ENCODE measurements around the gene VASN. TPM values are rescaled to one million over a fixed set of nuclear protein-coding genes. Genes with fewer than 3 reads are reported as not detected.

Gene VASN
- total RNA-seq, 4 donors from 2014 or later: 10.8 to 40.0 (median 25.8) TPM

DNA sequence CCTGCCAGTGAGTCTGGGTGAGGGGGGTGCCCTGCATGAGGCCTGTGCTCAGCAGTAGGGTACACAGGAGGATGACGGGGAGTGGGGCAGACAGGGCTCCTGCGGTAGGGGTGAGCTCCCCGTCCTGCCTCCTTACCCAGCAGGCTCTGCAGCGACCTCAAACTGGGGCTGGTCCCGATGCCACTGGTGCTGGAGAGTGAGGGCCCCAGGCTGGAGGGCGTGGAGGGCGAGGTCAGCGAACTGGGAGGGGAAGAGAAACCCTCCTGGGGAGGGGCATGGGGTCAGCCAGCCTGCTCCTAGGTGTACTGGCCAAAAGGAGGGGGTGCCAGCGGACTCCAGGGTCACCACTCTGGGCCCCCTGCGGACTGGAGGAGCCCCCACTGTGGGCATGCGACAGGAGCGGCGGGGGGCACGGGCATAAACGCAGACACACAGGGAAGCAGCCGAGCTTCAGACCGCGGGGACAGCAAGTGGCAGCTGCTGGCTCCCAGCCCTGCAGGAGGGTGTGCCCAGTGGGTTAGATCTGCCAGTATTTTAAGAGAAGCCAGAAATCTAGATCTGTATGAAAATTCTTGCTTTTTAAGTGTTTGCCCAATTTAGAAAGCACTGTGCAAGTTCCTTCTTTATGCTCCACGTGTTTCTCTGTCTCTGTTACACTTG, 9.0 kb upstream of the VASN start:
- TF ChIP-seq, protein P1, sequence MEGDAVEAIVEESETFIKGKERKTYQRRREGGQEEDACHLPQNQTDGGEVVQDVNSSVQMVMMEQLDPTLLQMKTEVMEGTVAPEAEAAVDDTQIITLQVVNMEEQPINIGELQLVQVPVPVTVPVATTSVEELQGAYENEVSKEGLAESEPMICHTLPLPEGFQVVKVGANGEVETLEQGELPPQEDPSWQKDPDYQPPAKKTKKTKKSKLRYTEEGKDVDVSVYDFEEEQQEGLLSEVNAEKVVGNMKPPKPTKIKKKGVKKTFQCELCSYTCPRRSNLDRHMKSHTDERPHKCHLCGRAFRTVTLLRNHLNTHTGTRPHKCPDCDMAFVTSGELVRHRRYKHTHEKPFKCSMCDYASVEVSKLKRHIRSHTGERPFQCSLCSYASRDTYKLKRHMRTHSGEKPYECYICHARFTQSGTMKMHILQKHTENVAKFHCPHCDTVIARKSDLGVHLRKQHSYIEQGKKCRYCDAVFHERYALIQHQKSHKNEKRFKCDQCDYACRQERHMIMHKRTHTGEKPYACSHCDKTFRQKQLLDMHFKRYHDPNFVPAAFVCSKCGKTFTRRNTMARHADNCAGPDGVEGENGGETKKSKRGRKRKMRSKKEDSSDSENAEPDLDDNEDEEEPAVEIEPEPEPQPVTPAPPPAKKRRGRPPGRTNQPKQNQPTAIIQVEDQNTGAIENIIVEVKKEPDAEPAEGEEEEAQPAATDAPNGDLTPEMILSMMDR (IDR thresholded peaks at IDR 0.05): no peak
- DNase-seq (ENCODE audit: low spot score) (no peak), ATAC-seq (ENCODE audit: low FRiP score) (no peak)

DNA sequence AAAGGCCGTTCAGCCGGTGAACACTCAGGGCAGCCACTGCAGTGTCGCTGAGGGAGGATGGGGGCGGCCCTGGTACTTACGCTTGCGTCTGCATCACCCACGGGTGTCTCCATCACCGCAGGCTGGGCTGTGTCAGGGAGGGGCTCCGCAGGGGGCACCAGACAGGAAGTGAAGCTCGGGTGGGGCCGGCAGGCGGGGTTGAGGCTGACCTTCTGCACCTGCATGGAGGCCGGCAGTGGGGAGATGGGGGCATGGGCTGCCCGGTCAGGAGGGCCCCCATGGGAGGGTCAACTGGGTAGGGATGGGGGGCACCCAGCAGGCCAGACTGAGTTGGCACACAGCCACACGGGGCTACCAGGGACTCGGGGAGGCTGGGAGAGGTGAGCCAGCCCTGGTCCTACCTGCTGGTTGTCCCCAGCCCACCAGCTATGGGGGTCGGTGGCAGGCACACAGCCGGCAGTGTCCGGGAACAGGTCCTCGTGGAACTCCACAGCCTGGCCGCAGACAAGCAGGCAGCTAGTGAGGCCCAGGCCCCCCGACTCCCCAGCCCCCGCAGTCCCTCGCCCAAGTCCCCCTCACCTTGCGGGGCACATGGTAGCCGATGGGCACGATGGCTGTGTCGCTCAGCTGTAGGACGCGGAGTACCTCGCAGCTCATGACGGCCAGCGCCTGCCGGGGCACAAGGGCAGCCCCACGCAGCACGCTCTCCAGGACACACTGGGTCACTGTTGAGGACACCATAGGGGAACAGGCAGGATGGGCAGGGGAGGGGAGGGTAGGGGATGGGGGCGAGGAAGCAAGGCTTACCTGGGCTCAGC, 7.2 kb upstream of the VASN start:
- ATAC-seq (ENCODE audit: low FRiP score): no peak
- TF ChIP-seq, protein P1 (IDR thresholded peaks at IDR 0.05): no peak
- no peak for DNase-seq (ENCODE audit: low spot score)

DNA sequence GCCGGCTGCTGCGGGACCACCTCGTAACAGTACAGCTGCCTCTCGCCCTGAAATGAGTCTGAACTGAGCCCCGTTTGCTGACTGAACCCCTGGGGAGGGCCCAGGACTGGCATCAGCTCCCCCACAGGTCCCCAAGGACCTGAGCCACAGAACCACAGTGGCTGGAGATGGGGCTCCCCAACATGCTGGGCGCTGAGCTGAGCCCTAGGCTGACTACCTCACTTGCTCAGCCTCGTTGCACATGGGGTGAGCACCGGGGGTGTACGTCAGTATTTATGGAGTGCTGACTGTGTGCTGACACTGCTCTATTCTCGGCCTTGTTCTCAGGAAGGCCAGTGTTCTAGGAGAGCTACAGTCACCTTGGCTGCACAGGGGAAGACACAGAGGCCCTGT, 6.6 kb upstream of the VASN start:
- ATAC-seq (ENCODE audit: low FRiP score): no peak
- TF ChIP-seq, protein P1 (IDR thresholded peaks at IDR 0.05): no peak
- DNase-seq (ENCODE audit: low spot score): no peak

DNA sequence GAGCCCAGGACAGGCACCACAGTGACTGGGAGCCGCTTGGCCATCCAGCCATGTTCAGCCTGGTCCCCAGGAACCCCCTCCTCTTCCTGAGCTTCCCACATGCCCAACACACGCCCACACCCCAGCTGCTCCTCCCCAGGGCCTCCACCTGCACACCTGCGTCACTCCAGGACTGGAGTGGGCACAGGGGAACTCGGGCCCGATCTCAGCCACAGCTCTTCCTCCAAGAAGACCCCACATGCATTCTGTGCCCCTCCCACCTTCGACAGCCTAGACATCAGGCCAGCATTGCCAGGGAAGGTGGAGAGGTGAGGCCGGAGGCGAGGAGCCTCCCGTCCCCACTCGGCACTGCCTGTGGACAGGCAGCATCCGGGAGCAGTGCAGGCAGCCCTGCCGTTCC, 6.0 kb upstream of the VASN start:
- TF ChIP-seq, protein P1 (IDR thresholded peaks at IDR 0.05): no peak
- no peak for DNase-seq (ENCODE audit: low spot score)
- no peak for ATAC-seq (ENCODE audit: low FRiP score)

DNA sequence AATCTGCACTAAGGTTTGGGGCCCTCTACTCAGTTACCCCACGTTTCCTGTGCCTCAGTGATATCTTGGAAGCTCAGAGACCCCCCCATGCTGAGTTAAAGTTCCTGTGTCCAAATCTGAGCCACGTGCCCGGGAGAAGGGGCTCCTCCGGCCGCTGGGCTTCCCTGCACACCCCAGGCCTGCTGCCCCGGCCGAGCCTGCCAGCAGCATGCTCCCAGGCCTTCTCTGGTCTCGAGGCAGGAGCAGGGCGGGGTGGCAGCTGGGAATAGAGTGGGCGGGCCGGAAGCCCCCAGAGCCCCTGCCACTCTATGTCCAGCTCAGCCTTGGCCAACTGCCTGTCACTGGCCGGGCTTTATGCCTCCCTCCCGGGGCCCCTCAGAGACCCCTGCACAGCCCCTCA, 5.6 kb upstream of the VASN start:
- TF ChIP-seq, protein P1 (IDR thresholded peaks at IDR 0.05): no peak
- ATAC-seq (ENCODE audit: low FRiP score) (no peak), DNase-seq (ENCODE audit: low spot score) (no peak)

DNA sequence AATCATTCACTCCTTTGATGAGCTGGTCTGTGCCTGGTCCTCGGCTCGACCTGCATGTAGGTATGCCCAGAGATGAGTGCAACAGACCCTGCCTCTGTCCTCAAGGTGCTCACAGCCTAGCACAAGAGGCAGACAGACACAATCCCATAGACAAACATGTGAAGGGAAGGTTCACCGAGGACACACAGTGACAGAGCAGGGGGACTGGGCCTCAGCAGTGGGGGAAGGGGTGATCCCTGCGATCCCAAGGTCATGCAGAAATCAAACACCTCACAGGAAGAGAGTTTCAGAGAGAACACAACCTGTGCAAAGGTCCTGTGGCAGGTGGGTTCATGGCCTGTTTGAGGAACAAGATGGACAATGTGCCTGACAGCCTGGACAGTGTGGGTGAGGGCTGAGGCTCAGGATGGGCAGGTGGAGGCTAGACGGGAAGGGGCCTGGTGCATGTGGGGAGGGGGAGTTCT, 4.2 kb upstream of the VASN start:
- DNase-seq (ENCODE audit: low spot score): no peak
- no peak for ATAC-seq (ENCODE audit: low FRiP score)
- TF ChIP-seq, protein P1 (IDR thresholded peaks at IDR 0.05): no peak
